Adrenal gland (tissue), 12 donors: ENCODE results near the gene FERMT3. TPM values are rescaled to one million over a fixed set of nuclear protein-coding genes. Genes with fewer than 3 reads are reported as not detected.

Source experiments
- DNase-seq, 7 donors: peaks; one replicate each; pipeline ENCODE4 v3.0.0-alpha.2; 2019 to 2020
- H3K27ac ChIP-seq, 5 donors: fragments of 200-600 bp; sonication (generic) in 4 of 5; 1 replicate in 3 of 5; 2 replicates in 2 of 5; pipeline versions ENCODE4 v1.5.1 to v1.8.0; 2016 to 2020; ENCODE audit warnings: mild to moderate bottlenecking in 1 of 5
- H3K27me3 ChIP-seq: fragments of 200-600 bp; 2 replicates; pipeline ENCODE4 v1.8.0; 2021
- H3K36me3 ChIP-seq, 2 donors: fragments of 200-600 bp; replicated peaks in 1 of 2; 1 replicate in 1 of 2; 2 replicates in 1 of 2; pipeline versions ENCODE4 v1.5.1 to v1.8.0; 2018 to 2022
- H3K4me1 ChIP-seq, 2 donors: fragments of 200-600 bp; replicated peaks in 1 of 2; 1 replicate in 1 of 2; 2 replicates in 1 of 2; pipeline versions ENCODE4 v1.5.1 to v1.8.0; 2018 to 2021
- H3K4me3 ChIP-seq, 4 donors: fragments of 200-600 bp; sonication (generic) in 3 of 4; one replicate each; pipeline ENCODE4 v1.5.1; 2016 to 2018
- H3K9me3 ChIP-seq, 3 donors: fragments of 200-600 bp; sonication (generic) in 1 of 3; replicated peaks in 1 of 3; 1 replicate in 2 of 3; 2 replicates in 1 of 3; pipeline versions ENCODE4 v1.5.1 to v1.8.0; 2016 to 2021
- CTCF ChIP-seq, 6 experiments: fragments of 450-650 bp in 4 of 6; fragments of 200-600 bp in 2 of 6; sonication (generic) in 1 of 6; IDR thresholded peaks; 1 replicate in 5 of 6; 2 replicates in 1 of 6; pipeline versions ENCODE4 v1.5.1 to v1.8.0; 2016 to 2021; ENCODE audit warnings: antibody characterized with exemption in 6 of 6, mild to moderate bottlenecking in 2 of 6, moderate library complexity in 1 of 6
- POLR2A ChIP-seq, 2 donors: fragments of 450-650 bp; IDR thresholded peaks; one replicate each; pipeline ENCODE4 v1.6.1; 2017; ENCODE audit warnings: antibody characterized with exemption in 2 of 2, mild to moderate bottlenecking in 2 of 2, moderate library complexity in 1 of 2
- WGBS, 4 donors: extraction: QIAGEN DNeasy Blood & Tissue Kit in 2 of 4; methylation state at CpG; one replicate each; pipeline versions ENCODE4 v1.1.5 to v1.1.7; 2013 to 2017; 5-methylcytosine and 5-hydroxymethylcytosine counted together
- intact Hi-C, 2 donors: fragments of 100-400 bp; cut with DNase I; formaldehyde crosslinking; loops; one replicate each; pipeline versions ENCODE4 v1.14.1 to v1.15.0; 2022 to 2023
- polyA plus RNA-seq, 3 donors: library from polyadenylated mRNA; stranded (reverse); fragments of 200-250 nt in 2 of 3; fragments of 350-450 nt in 1 of 3; fragmentation: Illumina TruSeq in 1 of 3; extraction: RNeasy Lipid Tissue Mini Kit (QIAGEN cat#74804) in 1 of 3; gene quantifications; one replicate each; pipeline ENCODE4 v1.2.3, GENCODE V29; 2013 to 2014
- total RNA-seq, 9 donors: library from RNA; depleted of rRNA in 4 of 9; stranded (reverse); fragments of >200 nt in 4 of 9; fragments of 120-200 nt in 1 of 9; fragmentation: NEBNext Ultra II Directional in 1 of 9; extraction: Animal tissue kit (Norgen Biotek cat#: 25700) in 1 of 9; gene quantifications; one replicate each; pipeline versions ENCODE4 v1.1.0 to v1.2.4, GENCODE V29; 2013 to 2023
- donor health status: healthy with polysubstance abuse.
- donor health status: Bipolar disorder and iron deficiency.
- donor health status: DM: yes; HTN: yes; CAD: no.
- donor health status: DM: no; HTN: no; CAD: no.
- donor health status: DM: no; HTN: no; CAD: no.
- donor health status: DM: yes; HTN: yes; CAD: no.

The FERMT3 gene
- total and polyA plus RNA-seq, 12 donors, result 3.2 to 77.0 (median 33.7) TPM

GRCh38 chr11:64219755-64220154 lies 13.2 kb downstream of the FERMT3 start:
- intact Hi-C loops, result no loop called here
- 73 to 86% (median 79%) methylated on average over 5 to 10 of the region's 10 CpGs for WGBS, 4 donors

GRCh38 chr11:64220271-64220670 lies 13.8 kb downstream of the FERMT3 start:
- Histone ChIP-seq H3K27ac (no peak overlapping the region), H3K4me3 (no peak overlapping the region), H3K4me1 (peaks cover 0 to 8% of the 10 kb centered on the region in 2 donors), H3K27me3 (no peaks in the 10 kb centered on the region), H3K36me3 (peaks cover 0 to 12% of the 10 kb centered on the region in 2 donors), H3K9me3 (no peaks in the 10 kb centered on the region)
- TF ChIP-seq CTCF (IDR thresholded peaks at IDR 0.05), result no peak
- no peak for TF ChIP-seq POLR2A (IDR thresholded peaks at IDR 0.05)
- WGBS, 4 donors, result 66 to 90% (median 79%) methylated on average over 2 to 17 of the region's 17 CpGs
- intact Hi-C loops, result no loop called here
- DNase-seq, result no peak

More at GRCh38 chr11:64219755-64220154, 13.2 kb downstream of the FERMT3 start:
- H3K9me3 ChIP-seq, result no peaks in the 10 kb centered on the region
- TF ChIP-seq CTCF (IDR thresholded peaks at IDR 0.05) (no peak), POLR2A (IDR thresholded peaks at IDR 0.05) (no peak)
- no peak overlapping the region for H3K27ac ChIP-seq
- no peaks in the 10 kb centered on the region for H3K27me3 ChIP-seq
- no peak overlapping the region for H3K4me3 ChIP-seq
- no peak for DNase-seq
- H3K4me1 ChIP-seq, result peaks cover 0 to 3% of the 10 kb centered on the region in 2 donors
- H3K36me3 ChIP-seq, result peaks cover 0 to 12% of the 10 kb centered on the region in 2 donors

- peaks cover 0 to 12% of the 10 kb centered on the region in 2 donors for H3K36me3 ChIP-seq
- no peak for DNase-seq
- H3K4me3 ChIP-seq, result no peak overlapping the region
- intact Hi-C loops, result no loop called here
- H3K27ac ChIP-seq, result no peak overlapping the region
- WGBS, 4 donors, result 78 to 90% (median 86%) methylated on average over 7 to 14 of the region's 14 CpGs
- no peaks in the 10 kb centered on the region for H3K27me3 ChIP-seq
- no peak for TF ChIP-seq POLR2A (IDR thresholded peaks at IDR 0.05)
- TF ChIP-seq CTCF (IDR thresholded peaks at IDR 0.05), result no peak
- H3K9me3 ChIP-seq, result no peaks in the 10 kb centered on the region
- peaks cover 0 to 12% of the 10 kb centered on the region in 2 donors for H3K4me1 ChIP-seq
These were observed 14.3 kb downstream of the FERMT3 start for GRCh38 chr11:64220798-64221197.

- WGBS, 4 donors, result 80 to 85% (median 83%) methylated on average over 9 of the region's 9 CpGs
These were observed 16.1 kb downstream of the FERMT3 start for GRCh38 chr11:64222651-64223000.

More at GRCh38 chr11:64222651-64223000, 16.1 kb downstream of the FERMT3 start:
- peaks cover 11 to 25% of the 10 kb centered on the region in 2 donors for H3K4me1 ChIP-seq
- H3K9me3 ChIP-seq, result no peaks in the 10 kb centered on the region
- H3K4me3 ChIP-seq, result no peak overlapping the region
- TF ChIP-seq CTCF (IDR thresholded peaks at IDR 0.05) (no peak), POLR2A (IDR thresholded peaks at IDR 0.05) (no peak)
- H3K27ac ChIP-seq, result no peak overlapping the region
- no peak for DNase-seq
- intact Hi-C loops, result no loop called here
- H3K36me3 ChIP-seq, result peaks cover 0 to 12% of the 10 kb centered on the region in 2 donors
- H3K27me3 ChIP-seq, result no peaks in the 10 kb centered on the region
